Mucosa of rectum (tissue), 2 donors: ENCODE measurements around the gene UNC5B.

Experiments used
- H3K27ac ChIP-seq, 2 donors: one replicate each; pipeline ENCODE4 v1.7.0; 2013; ENCODE audit warnings: inconsistent platforms in 2 of 2, low read depth in 2 of 2, low read length in 2 of 2
- H3K27me3 ChIP-seq, 2 donors: one replicate each; pipeline ENCODE4 v1.7.0; 2013; ENCODE audit warnings: low read length in 2 of 2; ENCODE audit not compliant: control insufficient read depth in 2 of 2, insufficient read depth in 2 of 2
- H3K36me3 ChIP-seq, 2 donors: one replicate each; pipeline ENCODE4 v1.7.0; 2013; ENCODE audit warnings: low read length in 2 of 2; ENCODE audit not compliant: control insufficient read depth in 2 of 2, insufficient read depth in 2 of 2
- H3K4me1 ChIP-seq, 2 donors: one replicate each; pipeline ENCODE4 v1.7.0; 2013; ENCODE audit warnings: low read length in 2 of 2, mild to moderate bottlenecking in 1 of 2; ENCODE audit not compliant: control insufficient read depth in 2 of 2, insufficient read depth in 2 of 2
- H3K4me3 ChIP-seq, 2 donors: one replicate each; pipeline ENCODE4 v1.7.0; 2013; ENCODE audit warnings: low read length in 2 of 2
- H3K9ac ChIP-seq, 2 donors: one replicate each; pipeline ENCODE4 v1.7.0; 2013; ENCODE audit warnings: low read length in 2 of 2, low read depth in 1 of 2, mild to moderate bottlenecking in 1 of 2
- H3K9me3 ChIP-seq, 2 donors: one replicate each; pipeline ENCODE4 v1.7.0; 2013; ENCODE audit warnings: low read length in 2 of 2; ENCODE audit not compliant: control insufficient read depth in 2 of 2
- donor health status: healthy.
- donor health status: Normal muscosa, but diverticular disease.

Gene UNC5B

GRCh38 chr10:71206911-71207310, 5.5 kb upstream of the UNC5B start:
- Histone ChIP-seq H3K9ac (no peak overlapping the region), H3K36me3 (no peaks in the 10 kb centered on the region), H3K4me1 (peaks cover 6 to 11% of the 10 kb centered on the region in 2 donors), H3K27ac (no peak overlapping the region), H3K27me3 (peaks cover 16 to 26% of the 10 kb centered on the region in 2 donors), H3K9me3 (no peaks in the 10 kb centered on the region), H3K4me3 (no peak overlapping the region)

DNA sequence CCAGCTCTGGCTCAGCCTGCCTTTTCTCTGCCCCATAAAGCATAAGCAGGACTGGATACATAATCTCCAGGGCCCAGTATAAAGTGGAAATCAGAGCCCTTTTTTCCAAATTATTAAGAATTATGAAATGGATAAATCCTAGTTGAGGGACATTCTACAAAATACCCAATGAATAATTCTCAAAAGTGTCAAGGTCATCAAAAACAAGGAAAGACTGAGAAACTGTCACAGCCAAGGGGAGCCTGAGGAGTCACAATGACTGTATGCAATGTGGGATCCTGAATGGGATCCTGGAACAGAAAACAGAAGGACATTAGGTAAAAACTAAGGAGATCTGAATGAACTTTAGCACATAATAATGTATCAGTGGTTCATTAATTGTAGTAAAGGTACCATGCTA, 4.8 kb upstream of the UNC5B start:
- H3K27me3 ChIP-seq: peaks cover 16 to 26% of the 10 kb centered on the region in 2 donors
- no peaks in the 10 kb centered on the region for H3K36me3 ChIP-seq
- no peak overlapping the region for H3K9ac ChIP-seq
- H3K9me3 ChIP-seq: no peaks in the 10 kb centered on the region
- H3K4me3 ChIP-seq: no peak overlapping the region
- H3K27ac ChIP-seq: no peak overlapping the region
- peaks cover 9 to 13% of the 10 kb centered on the region in 2 donors for H3K4me1 ChIP-seq

DNA sequence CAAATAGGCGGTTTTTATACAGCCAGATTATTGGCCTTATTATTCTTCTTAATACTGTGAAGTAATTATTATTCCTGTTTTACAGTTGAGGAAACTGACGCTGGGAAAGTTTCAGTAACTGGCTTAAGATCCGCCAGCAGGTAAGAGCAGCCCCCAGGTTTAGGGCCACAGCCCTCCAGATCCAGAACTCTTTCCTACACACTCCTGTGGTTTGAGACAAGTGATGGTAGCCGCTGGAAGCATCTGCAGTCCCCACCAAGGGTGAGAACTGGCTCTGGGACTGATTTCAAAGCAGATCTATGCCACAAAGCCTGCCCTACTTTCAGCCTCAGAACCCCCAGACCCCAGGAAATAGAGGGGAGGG, 3.0 kb upstream of the UNC5B start:
- Histone ChIP-seq H3K4me1 (peaks cover 13 to 25% of the 10 kb centered on the region in 2 donors), H3K27me3 (peaks cover 16 to 26% of the 10 kb centered on the region in 2 donors), H3K27ac (no peak overlapping the region), H3K9ac (no peak overlapping the region), H3K36me3 (no peaks in the 10 kb centered on the region), H3K4me3 (no peak overlapping the region), H3K9me3 (no peaks in the 10 kb centered on the region)

GRCh38 chr10:71209731-71210541, 2.4 kb upstream of the UNC5B start:
- no peak overlapping the region for H3K4me3 ChIP-seq
- no peak overlapping the region for H3K27ac ChIP-seq
- peaks cover 16 to 30% of the 10 kb centered on the region in 2 donors for H3K27me3 ChIP-seq
- H3K36me3 ChIP-seq: no peaks in the 10 kb centered on the region
- no peaks in the 10 kb centered on the region for H3K9me3 ChIP-seq
- no peak overlapping the region for H3K9ac ChIP-seq
- peaks cover 13 to 25% of the 10 kb centered on the region in 2 donors for H3K4me1 ChIP-seq

DNA sequence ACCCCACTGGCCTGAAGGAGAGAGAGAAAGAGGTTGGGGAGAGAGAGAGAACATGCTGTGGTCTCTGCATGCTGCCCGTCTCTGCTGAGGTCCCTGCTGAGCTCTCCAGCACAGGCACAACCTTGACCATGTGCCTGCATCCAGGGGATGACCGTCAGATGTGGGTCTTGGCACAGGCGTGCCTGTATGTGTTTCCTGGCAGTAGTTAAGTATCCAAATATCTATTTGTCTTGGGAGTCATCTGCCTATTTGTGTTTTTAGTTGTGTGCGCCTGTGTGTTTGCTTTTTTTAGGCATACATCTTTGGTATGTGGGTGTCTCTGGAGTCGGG, 1.9 kb upstream of the UNC5B start:
- H3K9me3 ChIP-seq: no peaks in the 10 kb centered on the region
- H3K27me3 ChIP-seq: peaks cover 16 to 30% of the 10 kb centered on the region in 2 donors
- H3K9ac ChIP-seq: no peak overlapping the region
- H3K27ac ChIP-seq: no peak overlapping the region
- no peaks in the 10 kb centered on the region for H3K36me3 ChIP-seq
- H3K4me3 ChIP-seq: no peak overlapping the region
- peaks cover 13 to 25% of the 10 kb centered on the region in 2 donors for H3K4me1 ChIP-seq

- H3K4me1 ChIP-seq: peaks cover 13 to 27% of the 10 kb centered on the region in 2 donors
- H3K9ac ChIP-seq: no peak overlapping the region
- H3K9me3 ChIP-seq: no peaks in the 10 kb centered on the region
- H3K36me3 ChIP-seq: no peaks in the 10 kb centered on the region
- peaks cover 16 to 33% of the 10 kb centered on the region in 2 donors for H3K27me3 ChIP-seq
- no peak overlapping the region for H3K4me3 ChIP-seq
- no peak overlapping the region for H3K27ac ChIP-seq
Observed at GRCh38 chr10:71211053-71211452, 1.3 kb upstream of the UNC5B start.

GRCh38 chr10:71211775-71212317, 524 bp upstream of the UNC5B start:
- H3K4me3 ChIP-seq: peak overlapping the region; percentile 51 to 68
- no peaks in the 10 kb centered on the region for H3K36me3 ChIP-seq
- H3K9ac ChIP-seq: peak overlapping the region; percentile 0 to 89
- H3K9me3 ChIP-seq: no peaks in the 10 kb centered on the region
- peaks cover 16 to 34% of the 10 kb centered on the region in 2 donors for H3K27me3 ChIP-seq
- H3K27ac ChIP-seq: peak overlapping the region in 1 of 2 donors; percentile 19
- peaks cover 17 to 29% of the 10 kb centered on the region in 2 donors for H3K4me1 ChIP-seq

- peaks cover 16 to 34% of the 10 kb centered on the region in 2 donors for H3K27me3 ChIP-seq
- no peaks in the 10 kb centered on the region for H3K36me3 ChIP-seq
- H3K4me3 ChIP-seq: peak overlapping the region; percentile 68 to 80
- peaks cover 20 to 36% of the 10 kb centered on the region in 2 donors for H3K4me1 ChIP-seq
- no peaks in the 10 kb centered on the region for H3K9me3 ChIP-seq
- H3K27ac ChIP-seq: peak overlapping the region; percentile 79 to 90
- H3K9ac ChIP-seq: peak overlapping the region; percentile 74 to 89
Observed at GRCh38 chr10:71213127-71213621, 804 bp downstream of the UNC5B start.

GRCh38 chr10:71213761-71214440, 1.5 kb downstream of the UNC5B start:
- Histone ChIP-seq H3K27me3 (peaks cover 16 to 34% of the 10 kb centered on the region in 2 donors), H3K4me3 (peak overlapping the region; percentile 68 to 80), H3K9me3 (no peaks in the 10 kb centered on the region), H3K36me3 (no peaks in the 10 kb centered on the region), H3K9ac (peak overlapping the region; percentile 32 to 89), H3K27ac (peak overlapping the region in 1 of 2 donors; percentile 90), H3K4me1 (peaks cover 20 to 41% of the 10 kb centered on the region in 2 donors)
